A673 (cell line): Measurements from ENCODE around the gene SRPX. TPM values are rescaled to one million over a fixed set of nuclear protein-coding genes. Genes with fewer than 3 reads are reported as not detected.

Experiments
- BruUV-seq: library from RNA; stranded (reverse); fragments of 400-500 nt; replicated peaks from 2 replicates; lab custom pipeline; 2021; lab: Mats Ljungman, UMichigan
- CTCF ChIA-PET: fragments of 300-600 bp; sonication (Branson Sonifier 250); formaldehyde crosslinking; loops from one replicate; lab custom pipeline; 2022; ENCODE audit warnings: antibody characterized with exemption; lab: Charles Lee
- POLR2A ChIA-PET: fragments of 300-600 bp; sonication (Branson Sonifier 250); formaldehyde crosslinking; loops from one replicate; lab custom pipeline; 2022; ENCODE audit warnings: antibody characterized with exemption; ENCODE audit not compliant: low non-redundant PET; lab: Charles Lee
- DNase-seq: peaks from one replicate; pipeline ENCODE4 v3.0.0-alpha.2; 2015; ENCODE audit warnings: low spot score
- H3K27ac ChIP-seq: fragments of 200-600 bp; sonication (generic); 2 replicates; pipeline ENCODE4 v1.5.1; 2016; ENCODE audit warnings: mixed run types, low read depth, mild to moderate bottlenecking, mixed read lengths, antibody characterized with exemption, low read length; ENCODE audit not compliant: poor library complexity, severe bottlenecking
- H3K27me3 ChIP-seq: fragments of 200-600 bp; sonication (generic); replicated peaks from 2 replicates; pipeline ENCODE4 v1.6.1; 2017; ENCODE audit warnings: mixed run types, low read depth, mild to moderate bottlenecking, mixed read lengths, antibody characterized with exemption, low read length; ENCODE audit not compliant: insufficient read depth, poor library complexity
- H3K36me3 ChIP-seq: fragments of 200-600 bp; sonication (generic); 2 replicates; pipeline ENCODE4 v1.6.1; 2016; ENCODE audit warnings: mixed run types, mild to moderate bottlenecking, mixed read lengths, antibody characterized with exemption, low read length; ENCODE audit not compliant: insufficient read depth, poor library complexity, severe bottlenecking
- H3K4me1 ChIP-seq: fragments of 200-600 bp; sonication (generic); 2 replicates; pipeline ENCODE4 v1.6.1; 2017; ENCODE audit warnings: mixed run types, mild to moderate bottlenecking, mixed read lengths, antibody characterized with exemption, low read length; ENCODE audit not compliant: insufficient read depth, poor library complexity, severe bottlenecking
- H3K4me3 ChIP-seq: fragments of 200-600 bp; sonication (generic); 2 replicates; pipeline ENCODE4 v1.5.1; 2016; ENCODE audit warnings: low read depth, mixed run types, mild to moderate bottlenecking, mixed read lengths, low read length; ENCODE audit not compliant: poor library complexity, severe bottlenecking
- H3K9me3 ChIP-seq: fragments of 200-600 bp; sonication (generic); 2 replicates; pipeline ENCODE4 v1.6.1; 2016; ENCODE audit warnings: mixed run types, low read depth, mild to moderate bottlenecking, mixed read lengths, antibody characterized with exemption, low read length; ENCODE audit not compliant: poor library complexity, severe bottlenecking
- CTCF ChIP-seq: fragments of 300-800, 200-600 bp; sonication (generic); conservative IDR thresholded peaks from 2 replicates; pipeline ENCODE4 v1.5.1; 2017; ENCODE audit warnings: low read depth, mild to moderate bottlenecking, antibody characterized with exemption, low read length, moderate library complexity, mixed read lengths
- EZH2 ChIP-seq: fragments of 200-600 bp; sonication (generic); IDR thresholded peaks from 2 replicates; pipeline ENCODE4 v1.6.1; 2017; ENCODE audit warnings: borderline replicate concordance, low read depth, mild to moderate bottlenecking, mixed read lengths, antibody characterized with exemption, low read length; ENCODE audit not compliant: poor library complexity, severe bottlenecking
- intact Hi-C: fragments of 100-400 bp; cut with micrococcal nuclease; formaldehyde crosslinking; loops from one replicate; pipeline ENCODE4 v1.10.0; 2022; ENCODE audit not compliant: unreplicated experiment
- total RNA-seq: library from RNA; stranded (reverse); gene quantifications from 2 replicates; pipeline ENCODE4 v1.2.3, GENCODE V29; 2021

Gene SRPX
- total RNA-seq, 1 experiment from 2014 or later, result 1.1 TPM

GRCh38 chrX:38110231-38110630 lies 110.4 kb downstream of the SRPX start:
- no peak overlapping the region for H3K4me3 ChIP-seq
- TF ChIP-seq EZH2 (no peak), CTCF (no peak)
- no peak for DNase-seq
- ChIA-PET CTCF (no interaction called here), POLR2A (no interaction called here)
- H3K27ac ChIP-seq, result no peak overlapping the region
- no TSS peak for BruUV-seq
- H3K9me3 ChIP-seq, result no peaks in the 10 kb centered on the region
- no peaks in the 10 kb centered on the region for H3K27me3 ChIP-seq
- no peaks in the 10 kb centered on the region for H3K36me3 ChIP-seq
- H3K4me1 ChIP-seq, result no peaks in the 10 kb centered on the region
- intact Hi-C loops, result no loop called here

GRCh38 chrX:38109042-38109898 lies 111.4 kb downstream of the SRPX start:
- H3K27me3 ChIP-seq, result no peaks in the 10 kb centered on the region
- no TSS peak for BruUV-seq
- CTCF ChIA-PET, result no interaction called here
- H3K36me3 ChIP-seq, result no peaks in the 10 kb centered on the region
- POLR2A ChIA-PET, result no interaction called here
- TF ChIP-seq CTCF (no peak), EZH2 (no peak)
- H3K27ac ChIP-seq, result no peak overlapping the region
- no peak overlapping the region for H3K4me3 ChIP-seq
- intact Hi-C loops, result no loop called here
- no peak for DNase-seq
- no peaks in the 10 kb centered on the region for H3K9me3 ChIP-seq
- H3K4me1 ChIP-seq, result no peaks in the 10 kb centered on the region

GRCh38 chrX:38108364-38108763 lies 112.3 kb downstream of the SRPX start:
- TF ChIP-seq EZH2 (no peak), CTCF (no peak)
- Histone ChIP-seq H3K36me3 (no peaks in the 10 kb centered on the region), H3K27ac (no peak overlapping the region), H3K27me3 (no peaks in the 10 kb centered on the region), H3K4me1 (no peaks in the 10 kb centered on the region), H3K4me3 (no peak overlapping the region), H3K9me3 (no peaks in the 10 kb centered on the region)
- POLR2A ChIA-PET, result no interaction called here
- DNase-seq, result no peak
- intact Hi-C loops, result no loop called here
- no TSS peak for BruUV-seq
- CTCF ChIA-PET, result no interaction called here
